Activated CD4-positive, alpha-beta T cell treated with anti-CD3 and anti-CD28 coated beads, Interleukin-2, amount 10 ng/mL, durations not matched to agents 7 days and 5 days (primary cell): ENCODE measurements around the gene NCS1. TPM values are rescaled to one million over a fixed set of nuclear protein-coding genes. Genes with fewer than 3 reads are reported as not detected.

Experiments
- CTCF ChIA-PET: fragments of 350-600 bp; sonication (Branson Sonifier 250); formaldehyde crosslinking; loops from one replicate; lab custom pipeline; 2021; ENCODE audit warnings: antibody characterized with exemption; lab: Charles Lee
- POLR2A ChIA-PET: fragments of 350-600 bp; sonication (Branson Sonifier 250); formaldehyde crosslinking; loops from one replicate; lab custom pipeline; 2021; ENCODE audit warnings: antibody characterized with exemption; lab: Charles Lee
- DNase-seq: peaks from one replicate; pipeline ENCODE4 v3.0.0-alpha.2; 2020
- H3K27ac Mint-ChIP-seq: one replicate; pipeline ENCODE4 v1.8.0; 2021; ENCODE audit warnings: mild to moderate bottlenecking, moderate library complexity, mixed read lengths
- H3K27me3 Mint-ChIP-seq: one replicate; pipeline ENCODE4 v1.8.0; 2021; ENCODE audit warnings: mixed read lengths
- H3K36me3 Mint-ChIP-seq: one replicate; pipeline ENCODE4 v1.8.0; 2021; ENCODE audit warnings: low read depth, mixed read lengths
- H3K4me1 Mint-ChIP-seq: one replicate; pipeline ENCODE4 v1.8.0; 2021; ENCODE audit warnings: mixed read lengths
- H3K4me3 Mint-ChIP-seq: one replicate; pipeline ENCODE4 v1.8.0; 2021; ENCODE audit warnings: mild to moderate bottlenecking, moderate library complexity, mixed read lengths
- H3K9me3 Mint-ChIP-seq: one replicate; pipeline ENCODE4 v1.8.0; 2021; ENCODE audit warnings: mixed read lengths
- total RNA-seq, 2 experiments: library from RNA; stranded (reverse); gene quantifications; one replicate each; pipeline ENCODE4 v1.2.3, GENCODE V29; 2021

The NCS1 gene
- total RNA-seq, 2 experiments from 2014 or later, result 1.0 to 1.2 TPM

- POLR2A ChIA-PET, result no interaction called here
- H3K4me1 Mint-ChIP-seq, result no peaks in the 10 kb centered on the region
- H3K9me3 Mint-ChIP-seq, result no peaks in the 10 kb centered on the region
- no peak overlapping the region for H3K27ac Mint-ChIP-seq
- no peaks in the 10 kb centered on the region for H3K36me3 Mint-ChIP-seq
- H3K4me3 Mint-ChIP-seq, result no peak overlapping the region
- CTCF ChIA-PET, result interaction anchor here (0.6 kb wide), 1 partner anchor 166 kb away, joined by 3 read pairs; no protein-coding TSS in a partner anchor
- H3K27me3 Mint-ChIP-seq, result peaks cover 48% of the 10 kb centered on the region
- DNase-seq, result no peak
Observed at GRCh38 chr9:130260816-130261765, 88.9 kb downstream of the NCS1 start.

GRCh38 chr9:130262061-130262745 lies 90.0 kb downstream of the NCS1 start:
- Mint-ChIP-seq H3K36me3 (no peaks in the 10 kb centered on the region), H3K27me3 (peaks cover 57% of the 10 kb centered on the region), H3K9me3 (no peaks in the 10 kb centered on the region), H3K4me1 (peaks cover 1% of the 10 kb centered on the region), H3K27ac (no peak overlapping the region), H3K4me3 (no peak overlapping the region)
- DNase-seq, result no peak
- CTCF ChIA-PET, result interaction anchor here (1.2 kb wide), 1 partner anchor 22 kb away, joined by 3 read pairs; no protein-coding TSS in a partner anchor
- POLR2A ChIA-PET, result no interaction called here

- Mint-ChIP-seq H3K36me3 (no peaks in the 10 kb centered on the region), H3K9me3 (no peaks in the 10 kb centered on the region), H3K27ac (no peak overlapping the region), H3K4me3 (no peak overlapping the region), H3K4me1 (peaks cover 1% of the 10 kb centered on the region), H3K27me3 (peaks cover 63% of the 10 kb centered on the region)
- DNase-seq, result no peak
- POLR2A ChIA-PET, result no interaction called here
- CTCF ChIA-PET, result interaction anchor here (0.6 to 1.2 kb wide), 2 partner anchors 19 to 22 kb away, joined by 3 read pairs; no protein-coding TSS in a partner anchor
Observed at GRCh38 chr9:130262771-130263170, 90.6 kb downstream of the NCS1 start.

- H3K4me3 Mint-ChIP-seq, result no peak overlapping the region
- CTCF ChIA-PET, result interaction anchor here (0.6 to 1.2 kb wide), 4 partner anchors 12 to 589 kb away, joined by 3 to 4 read pairs (median 3); no protein-coding TSS in a partner anchor
- H3K36me3 Mint-ChIP-seq, result no peaks in the 10 kb centered on the region
- H3K4me1 Mint-ChIP-seq, result peaks cover 1% of the 10 kb centered on the region
- H3K27me3 Mint-ChIP-seq, result peaks cover 69% of the 10 kb centered on the region
- POLR2A ChIA-PET, result no interaction called here
- DNase-seq, result no peak
- no peak overlapping the region for H3K27ac Mint-ChIP-seq
- no peaks in the 10 kb centered on the region for H3K9me3 Mint-ChIP-seq
Observed at GRCh38 chr9:130263601-130264413, 91.6 kb downstream of the NCS1 start.

- Mint-ChIP-seq H3K4me3 (no peak overlapping the region), H3K36me3 (no peaks in the 10 kb centered on the region), H3K27me3 (peaks cover 71% of the 10 kb centered on the region), H3K27ac (no peak overlapping the region), H3K4me1 (peaks cover 1% of the 10 kb centered on the region), H3K9me3 (no peaks in the 10 kb centered on the region)
- no peak for DNase-seq
- ChIA-PET POLR2A (no interaction called here), CTCF (interaction anchor here (0.6 to 1.2 kb wide), 2 partner anchors 13 to 588 kb away, joined by 3 to 4 read pairs; no protein-coding TSS in a partner anchor)
Observed at GRCh38 chr9:130264414-130265350, 92.5 kb downstream of the NCS1 start.

GRCh38 chr9:130265431-130266235 lies 93.4 kb downstream of the NCS1 start, which contains the start of gene HMCN2:
TSS of gene HMCN2 (plus strand) at chr9:130265760. CDS start at chr9:130265879, 119 bp downstream.
- no peak within 1 kb of the TSS for H3K4me3 Mint-ChIP-seq

GRCh38 chr9:130266236-130267098 lies 94.3 kb downstream of the NCS1 start:
- no peak overlapping the region for H3K4me3 Mint-ChIP-seq

More at GRCh38 chr9:130265431-130266235, 93.4 kb downstream of the NCS1 start, which contains the start of gene HMCN2:
- H3K9me3 Mint-ChIP-seq, result no peaks in the 10 kb centered on the region
- ChIA-PET POLR2A (no interaction called here), CTCF (no interaction called here)
- no peak within 1 kb of the TSS for H3K27ac Mint-ChIP-seq
- H3K36me3 Mint-ChIP-seq, result no peaks in the 10 kb centered on the region
- peaks cover 1% of the 10 kb centered on the region for H3K4me1 Mint-ChIP-seq
- no peak for DNase-seq
- H3K27me3 Mint-ChIP-seq, result peaks cover 76% of the 10 kb centered on the region

GRCh38 chr9:130267930-130268329 lies 95.7 kb downstream of the NCS1 start:
- H3K27me3 Mint-ChIP-seq, result peaks cover 72% of the 10 kb centered on the region
- peaks cover 1% of the 10 kb centered on the region for H3K4me1 Mint-ChIP-seq
- no peak overlapping the region for H3K4me3 Mint-ChIP-seq
- CTCF ChIA-PET, result interaction anchor here (2.3 kb wide), 1 partner anchor 16 kb away, joined by 5 read pairs; no protein-coding TSS in a partner anchor
- DNase-seq, result no peak
- H3K27ac Mint-ChIP-seq, result no peak overlapping the region
- POLR2A ChIA-PET, result no interaction called here
- no peaks in the 10 kb centered on the region for H3K9me3 Mint-ChIP-seq
- H3K36me3 Mint-ChIP-seq, result no peaks in the 10 kb centered on the region

More at GRCh38 chr9:130266236-130267098, 94.3 kb downstream of the NCS1 start:
- H3K27me3 Mint-ChIP-seq, result peaks cover 78% of the 10 kb centered on the region
- H3K4me1 Mint-ChIP-seq, result peaks cover 1% of the 10 kb centered on the region
- H3K9me3 Mint-ChIP-seq, result no peaks in the 10 kb centered on the region
- DNase-seq, result no peak
- no peaks in the 10 kb centered on the region for H3K36me3 Mint-ChIP-seq
- ChIA-PET POLR2A (no interaction called here), CTCF (interaction anchor here (0.6 to 2.3 kb wide), 2 partner anchors 18 to 396 kb away, joined by 3 to 5 read pairs; no protein-coding TSS in a partner anchor)
- no peak overlapping the region for H3K27ac Mint-ChIP-seq

GRCh38 chr9:130268521-130269211 lies 96.5 kb downstream of the NCS1 start:
- CTCF ChIA-PET, result interaction anchor here (2.3 kb wide), 1 partner anchor 15 kb away, joined by 5 read pairs; no protein-coding TSS in a partner anchor
- no peaks in the 10 kb centered on the region for H3K9me3 Mint-ChIP-seq
- POLR2A ChIA-PET, result no interaction called here
- peaks cover 66% of the 10 kb centered on the region for H3K27me3 Mint-ChIP-seq
- peaks cover 1% of the 10 kb centered on the region for H3K4me1 Mint-ChIP-seq
- H3K4me3 Mint-ChIP-seq, result no peak overlapping the region
- H3K27ac Mint-ChIP-seq, result no peak overlapping the region
- H3K36me3 Mint-ChIP-seq, result no peaks in the 10 kb centered on the region
- no peak for DNase-seq
